K562 (cell line): ENCODE measurements around the gene ZNF35. TPM values are rescaled to one million over a fixed set of nuclear protein-coding genes. Genes with fewer than 3 reads are reported as not detected.
A peak's percentile ranks its signal among the peaks of the same experiment; 100 is the strongest.

Source experiments
- BMI1 ChIP-seq: fragments of 150-350 bp; IDR thresholded peaks from 2 replicates; pipeline ENCODE4 v1.6.1; 2014; ENCODE audit warnings: low read length
- GTF3C2 ChIP-seq: IDR thresholded peaks from 3 replicates; pipeline ENCODE4 v1.6.1; 2011; ENCODE audit warnings: borderline replicate concordance, mild to moderate bottlenecking, moderate library complexity; ENCODE audit not compliant: insufficient read length; ENCODE audit errors: extremely low read depth
- HNRNPH1 ChIP-seq: fragments of 200-400 bp; formaldehyde crosslinking; optimal IDR thresholded peaks from 2 replicates; pipeline ENCODE3; 2017; ENCODE audit warnings: low read depth, mild to moderate bottlenecking, low read length, moderate library complexity
- MAFK ChIP-seq: IDR thresholded peaks from 2 replicates; pipeline ENCODE4 v1.6.1; 2011; ENCODE audit warnings: low read length, improper control_type of control experiment
- MED1 ChIP-seq: sonication (generic); formaldehyde crosslinking; IDR thresholded peaks from 2 replicates; pipeline ENCODE4 v1.8.1; 2023; ENCODE audit warnings: missing genetic modification reagents, borderline replicate concordance
- SFPQ ChIP-seq: fragments of 200-400 bp; formaldehyde crosslinking; IDR thresholded peaks from 2 replicates; pipeline ENCODE4 v1.6.1; 2017; ENCODE audit warnings: mild to moderate bottlenecking, low read depth, low read length, moderate library complexity
- TGIF2 ChIP-seq: sonication (generic); formaldehyde crosslinking; IDR thresholded peaks from 2 replicates; pipeline ENCODE4 v1.8.1; 2022; ENCODE audit warnings: mild to moderate bottlenecking, missing genetic modification reagents, moderate library complexity
- THAP7 ChIP-seq: fragments of 250-450 bp; sonication (Bioruptor Pico); IDR thresholded peaks from 2 replicates; pipeline ENCODE4 v1.5.0; 2021
- ZKSCAN8 ChIP-seq: fragments of 200-800 bp; sonication (Bioruptor generic); IDR thresholded peaks from 2 replicates; pipeline ENCODE4 v1.6.1; 2016; ENCODE audit warnings: missing genetic modification characterization, missing compliant biosample characterization
- polyA plus RNA-seq, 8 experiments: library from polyadenylated mRNA; depleted of rRNA in 4 of 8; stranded (reverse) in 5 of 8; unstranded in 3 of 8; fragments of >200 nt; fragmentation: Nextera tagmentation in 2 of 8; fragmentation: Illumina TruSeq in 1 of 8; extraction: Ambion mirVana in 2 of 8; extraction: Trizol in 1 of 8; gene quantifications; 2 replicates each; pipeline versions ENCODE4 v1.2.1 to v1.2.3, GENCODE V29; 2011 to 2014; ENCODE audit warnings: inconsistent platforms in 1 of 8, missing spikeins in 1 of 8
- total RNA-seq, 7 experiments: library from RNA; depleted of rRNA in 6 of 7; stranded (reverse); fragments of >200 nt in 6 of 7; fragmentation: Illumina TruSeq in 2 of 7; extraction: Trizol in 2 of 7; gene quantifications; 2 replicates each; pipeline versions ENCODE4 v1.2.1 to v1.2.3, GENCODE V29; 2011 to 2021; ENCODE audit warnings: low replicate concordance in 1 of 7
- TF ChIP-seq, protein P1 (sequence below): fragments of 250-450 bp; sonication (Bioruptor Pico); IDR thresholded peaks from 2 replicates; pipeline ENCODE4 v1.8.0; 2022; ENCODE audit warnings: inconsistent platforms
- TF ChIP-seq, protein P2 (sequence below): fragments of 450-650 bp; formaldehyde crosslinking; IDR thresholded peaks from 2 replicates; pipeline ENCODE4 v1.4.0; 2020; ENCODE audit warnings: mild to moderate bottlenecking, moderate library complexity
- TF ChIP-seq, protein P3 (sequence below): sonication (generic); formaldehyde crosslinking; IDR thresholded peaks from 2 replicates; pipeline ENCODE4 v1.8.0; 2022; ENCODE audit warnings: mild to moderate bottlenecking, missing genetic modification reagents, borderline replicate concordance
- TF ChIP-seq, protein P4 (sequence below), 2 experiments: fragments of 250-450 bp in 1 of 2; fragments of 450-650 bp in 1 of 2; sonication (Bioruptor Pico) in 1 of 2; IDR thresholded peaks; 2 replicates each; pipeline versions ENCODE4 v1.6.1 to v1.8.0; 2016 to 2021; ENCODE audit warnings: mild to moderate bottlenecking in 2 of 2, moderate library complexity in 2 of 2, missing compliant biosample characterization in 1 of 2, missing genetic modification characterization in 1 of 2

ZNF35 gene
- total and polyA plus RNA-seq, 9 of the 15 experiments (the other 6 are each of a cell fraction or from before 2014, with no cell fraction given): 8.0 to 18.2 (median 14.8) TPM

DNA sequence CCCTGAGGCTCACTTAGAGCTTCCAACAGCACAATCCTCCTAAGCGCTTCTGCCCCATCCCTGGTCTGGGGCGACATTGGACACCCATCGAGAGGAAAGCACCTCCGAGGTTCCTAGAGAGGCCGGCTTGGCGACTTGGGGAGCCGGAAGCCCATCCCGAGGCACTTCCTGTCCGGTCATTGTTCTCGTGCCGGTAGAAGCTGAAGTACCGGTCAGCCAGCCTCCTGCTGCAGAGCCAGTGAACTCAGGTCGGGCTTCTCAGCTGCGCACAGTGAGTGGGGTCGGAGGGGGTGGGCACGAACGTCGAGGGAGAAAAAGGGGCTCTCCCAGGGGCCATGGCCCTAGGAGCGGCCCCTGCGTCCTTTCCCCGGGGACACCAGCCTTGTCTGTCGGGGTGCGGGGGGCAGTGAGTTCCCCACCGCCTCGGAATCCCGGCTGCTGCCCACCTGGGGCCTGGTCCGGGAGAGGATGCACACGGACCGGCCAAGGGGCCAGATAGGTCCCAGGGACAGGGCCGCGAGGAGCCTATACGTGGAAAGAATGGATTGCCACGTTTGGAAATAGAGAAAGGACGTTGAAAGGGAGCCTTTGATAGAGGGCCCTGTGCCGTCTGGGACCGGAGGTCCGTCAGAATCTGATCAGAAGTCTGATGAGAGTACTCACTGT is at the start of gene ZNF35 (continued):
- TF ChIP-seq, protein P1, sequence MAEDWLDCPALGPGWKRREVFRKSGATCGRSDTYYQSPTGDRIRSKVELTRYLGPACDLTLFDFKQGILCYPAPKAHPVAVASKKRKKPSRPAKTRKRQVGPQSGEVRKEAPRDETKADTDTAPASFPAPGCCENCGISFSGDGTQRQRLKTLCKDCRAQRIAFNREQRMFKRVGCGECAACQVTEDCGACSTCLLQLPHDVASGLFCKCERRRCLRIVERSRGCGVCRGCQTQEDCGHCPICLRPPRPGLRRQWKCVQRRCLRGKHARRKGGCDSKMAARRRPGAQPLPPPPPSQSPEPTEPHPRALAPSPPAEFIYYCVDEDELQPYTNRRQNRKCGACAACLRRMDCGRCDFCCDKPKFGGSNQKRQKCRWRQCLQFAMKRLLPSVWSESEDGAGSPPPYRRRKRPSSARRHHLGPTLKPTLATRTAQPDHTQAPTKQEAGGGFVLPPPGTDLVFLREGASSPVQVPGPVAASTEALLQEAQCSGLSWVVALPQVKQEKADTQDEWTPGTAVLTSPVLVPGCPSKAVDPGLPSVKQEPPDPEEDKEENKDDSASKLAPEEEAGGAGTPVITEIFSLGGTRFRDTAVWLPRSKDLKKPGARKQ (CRISPR knock-in tag): no peak
- TF ChIP-seq SFPQ (no peak), MAFK (0 out of 2 replicates have a peak, but pooled peaks have one; percentile 2), MED1 (CRISPR knock-in tag) (no peak), GTF3C2 (no peak), BMI1 (no peak), ZKSCAN8 (CRISPR knock-in tag) (0 out of 2 replicates have a peak, but pooled peaks have one; percentile 10), THAP7 (CRISPR knock-in tag) (0 out of 2 replicates have a peak, but pooled peaks have one; percentile 22), HNRNPH1 (no peak), TGIF2 (CRISPR knock-in tag) (no peak)
- TF ChIP-seq, protein P2, sequence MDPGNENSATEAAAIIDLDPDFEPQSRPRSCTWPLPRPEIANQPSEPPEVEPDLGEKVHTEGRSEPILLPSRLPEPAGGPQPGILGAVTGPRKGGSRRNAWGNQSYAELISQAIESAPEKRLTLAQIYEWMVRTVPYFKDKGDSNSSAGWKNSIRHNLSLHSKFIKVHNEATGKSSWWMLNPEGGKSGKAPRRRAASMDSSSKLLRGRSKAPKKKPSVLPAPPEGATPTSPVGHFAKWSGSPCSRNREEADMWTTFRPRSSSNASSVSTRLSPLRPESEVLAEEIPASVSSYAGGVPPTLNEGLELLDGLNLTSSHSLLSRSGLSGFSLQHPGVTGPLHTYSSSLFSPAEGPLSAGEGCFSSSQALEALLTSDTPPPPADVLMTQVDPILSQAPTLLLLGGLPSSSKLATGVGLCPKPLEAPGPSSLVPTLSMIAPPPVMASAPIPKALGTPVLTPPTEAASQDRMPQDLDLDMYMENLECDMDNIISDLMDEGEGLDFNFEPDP: no peak
- TF ChIP-seq, protein P3, sequence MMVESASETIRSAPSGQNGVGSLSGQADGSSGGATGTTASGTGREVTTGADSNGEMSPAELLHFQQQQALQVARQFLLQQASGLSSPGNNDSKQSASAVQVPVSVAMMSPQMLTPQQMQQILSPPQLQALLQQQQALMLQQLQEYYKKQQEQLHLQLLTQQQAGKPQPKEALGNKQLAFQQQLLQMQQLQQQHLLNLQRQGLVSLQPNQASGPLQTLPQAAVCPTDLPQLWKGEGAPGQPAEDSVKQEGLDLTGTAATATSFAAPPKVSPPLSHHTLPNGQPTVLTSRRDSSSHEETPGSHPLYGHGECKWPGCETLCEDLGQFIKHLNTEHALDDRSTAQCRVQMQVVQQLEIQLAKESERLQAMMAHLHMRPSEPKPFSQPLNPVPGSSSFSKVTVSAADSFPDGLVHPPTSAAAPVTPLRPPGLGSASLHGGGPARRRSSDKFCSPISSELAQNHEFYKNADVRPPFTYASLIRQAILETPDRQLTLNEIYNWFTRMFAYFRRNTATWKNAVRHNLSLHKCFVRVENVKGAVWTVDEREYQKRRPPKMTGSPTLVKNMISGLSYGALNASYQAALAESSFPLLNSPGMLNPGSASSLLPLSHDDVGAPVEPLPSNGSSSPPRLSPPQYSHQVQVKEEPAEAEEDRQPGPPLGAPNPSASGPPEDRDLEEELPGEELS (CRISPR knock-in tag): peak; percentile 82; the same call in 1 of the 2 replicates
- TF ChIP-seq, protein P4, sequence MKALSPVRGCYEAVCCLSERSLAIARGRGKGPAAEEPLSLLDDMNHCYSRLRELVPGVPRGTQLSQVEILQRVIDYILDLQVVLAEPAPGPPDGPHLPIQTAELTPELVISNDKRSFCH (CRISPR knock-in tag; IDR thresholded peaks at IDR 0.05): no peak
- TF ChIP-seq, protein P4 (tag; IDR thresholded peaks at IDR 0.05): peak; percentile 43; the same call in 1 of the 2 replicates
